HCT116 (cell line): ENCODE data around the gene ASAP2. TPM values are rescaled to one million over a fixed set of nuclear protein-coding genes. Genes with fewer than 3 reads are reported as not detected.
A peak's percentile ranks its signal among the peaks of the same experiment; 100 is the strongest.

Experiments
- ATAC-seq: fragments of 200-7000 bp; cut with Tn5 transposase; 2 replicates; pipeline ENCODE4 v1.9.1; 2020; ENCODE audit warnings: mild to moderate bottlenecking, moderate library complexity
- BruUV-seq: library from RNA; stranded (reverse); fragments of 400-500 nt; replicated peaks from 2 replicates; lab custom pipeline; 2021; lab: Mats Ljungman, UMichigan
- CTCF ChIA-PET: fragments of 300-600 bp; sonication (Branson Sonifier 250); formaldehyde crosslinking; loops from one replicate; lab custom pipeline; 2021; ENCODE audit warnings: antibody characterized with exemption; lab: Charles Lee
- POLR2A ChIA-PET: fragments of 300-600, 350-600 bp; sonication (Branson Sonifier 250); formaldehyde crosslinking; loops from one replicate; lab custom pipeline; 2021; ENCODE audit warnings: antibody characterized with exemption; lab: Charles Lee
- RAD21 ChIA-PET, 2 experiments: fragments of 300-600 bp; sonication (Branson Sonifier 250); formaldehyde crosslinking; loops; one replicate each; lab custom pipeline; 2023; ENCODE audit warnings: low total read pairs in 2 of 2; ENCODE audit not compliant: uncharacterized antibody in 2 of 2, unreplicated experiment in 2 of 2, low non-redundant PET in 1 of 2; lab: Charles Lee
- DNase-seq: peaks from one replicate; pipeline ENCODE4 v3.0.0-alpha.2; 2010; ENCODE audit warnings: low read depth, low spot score
- H2AFZ ChIP-seq: fragments of 200-600 bp; shearing (Covaris generic), sonication (generic); 2 replicates; pipeline ENCODE4 v1.6.1; 2017; ENCODE audit warnings: low read depth, mixed run types, mixed read lengths, antibody characterized with exemption, low read length; ENCODE audit not compliant: poor library complexity, severe bottlenecking
- H3K27ac ChIP-seq: 2 replicates; pipeline ENCODE4 v1.5.1; 2012; ENCODE audit warnings: low read depth, low read length
- H3K27me3 ChIP-seq: fragments of 200-600 bp; sonication (generic); 2 replicates; pipeline ENCODE4 v1.6.1; 2016; ENCODE audit warnings: mixed run types, low read length, mixed read lengths; ENCODE audit not compliant: insufficient read depth
- H3K36me3 ChIP-seq, 2 experiments: fragments of 200-500 bp in 1 of 2; fragments of 200-600 bp in 1 of 2; sonication (Bioruptor generic) in 1 of 2; sonication (generic) in 1 of 2; 2 replicates each; pipeline versions ENCODE4 v1.5.1 to v1.6.1; 2014 to 2016; ENCODE audit warnings: low read length in 2 of 2, inconsistent platforms in 1 of 2, mixed read lengths in 1 of 2, mixed run types in 1 of 2; ENCODE audit not compliant: insufficient read depth in 2 of 2, control insufficient read depth in 1 of 2
- H3K4me1 ChIP-seq, 2 experiments: fragments of 200-600 bp in 1 of 2; sonication (generic) in 1 of 2; 2 replicates each; pipeline versions ENCODE4 v1.5.1 to v1.6.1; 2012 to 2017; ENCODE audit warnings: low read length in 2 of 2, inconsistent platforms in 1 of 2, mild to moderate bottlenecking in 1 of 2, mixed read lengths in 1 of 2, mixed run types in 1 of 2, moderate library complexity in 1 of 2; ENCODE audit not compliant: insufficient read depth in 2 of 2, control insufficient read depth in 1 of 2
- H3K4me2 ChIP-seq: fragments of 200-600 bp; sonication (generic); 2 replicates; pipeline ENCODE4 v1.6.1; 2017; ENCODE audit warnings: mixed run types, low read length, mixed read lengths
- H3K4me3 ChIP-seq, 2 experiments: fragments of 200-600 bp in 1 of 2; sonication (generic) in 1 of 2; replicated peaks in 1 of 2; 2 replicates each; pipeline ENCODE4 v1.5.1; 2011 to 2016; ENCODE audit warnings: low read length in 2 of 2, control low read depth in 1 of 2, low read depth in 1 of 2, mild to moderate bottlenecking in 1 of 2, mixed read lengths in 1 of 2, mixed run types in 1 of 2
- H3K79me2 ChIP-seq: fragments of 200-600 bp; sonication (generic); 2 replicates; pipeline ENCODE4 v1.6.1; 2017; ENCODE audit warnings: mild to moderate bottlenecking, mixed run types, low read length, moderate library complexity, mixed read lengths; ENCODE audit not compliant: insufficient read depth
- H3K9ac ChIP-seq: fragments of 200-600 bp; sonication (generic); 2 replicates; pipeline ENCODE4 v1.6.1; 2016; ENCODE audit warnings: low read length, mixed read lengths
- H3K9me2 ChIP-seq: fragments of 200-600 bp; sonication (generic), shearing (Covaris generic); 2 replicates; pipeline ENCODE4 v1.6.1; 2017; ENCODE audit warnings: mixed run types, mild to moderate bottlenecking, moderate library complexity; ENCODE audit not compliant: insufficient read depth
- H3K9me3 ChIP-seq, 2 experiments: fragments of 200-500 bp in 1 of 2; fragments of 200-600 bp in 1 of 2; sonication (Bioruptor generic) in 1 of 2; sonication (generic) in 1 of 2; 2 replicates each; pipeline ENCODE4 v1.6.1; 2014 to 2017; ENCODE audit warnings: low read length in 2 of 2, mixed read lengths in 2 of 2, inconsistent platforms in 1 of 2, low read depth in 1 of 2, mild to moderate bottlenecking in 1 of 2, mixed run types in 1 of 2, moderate library complexity in 1 of 2; ENCODE audit not compliant: control insufficient read depth in 1 of 2, insufficient read depth in 1 of 2
- H4K20me1 ChIP-seq: fragments of 200-600 bp; sonication (generic), shearing (Covaris generic); 2 replicates; pipeline ENCODE4 v1.6.1; 2017; ENCODE audit warnings: mixed run types, mild to moderate bottlenecking, moderate library complexity; ENCODE audit not compliant: insufficient read depth
- CBX3 ChIP-seq: IDR thresholded peaks from 2 replicates; pipeline ENCODE4 v1.6.1; 2012; ENCODE audit warnings: low read depth
- CEBPB ChIP-seq: IDR thresholded peaks from 2 replicates; pipeline ENCODE4 v1.6.1; 2012; ENCODE audit warnings: low read depth
- ELF1 ChIP-seq: IDR thresholded peaks from 2 replicates; pipeline ENCODE4 v1.6.1; 2012; ENCODE audit warnings: low read depth, borderline replicate concordance
- FOSL1 ChIP-seq: IDR thresholded peaks from 2 replicates; pipeline ENCODE4 v1.6.1; 2012; ENCODE audit warnings: low read depth
- JUND ChIP-seq: IDR thresholded peaks from 2 replicates; pipeline ENCODE4 v1.6.1; 2012
- MAX ChIP-seq: IDR thresholded peaks from 2 replicates; pipeline ENCODE4 v1.6.1; 2012
- POLR2A ChIP-seq: IDR thresholded peaks from 2 replicates; pipeline ENCODE4 v1.7.0; 2011; ENCODE audit warnings: borderline replicate concordance; ENCODE audit not compliant: insufficient read depth, insufficient read length; ENCODE audit errors: extremely low read depth
- POLR2AphosphoS5 ChIP-seq: IDR thresholded peaks from 2 replicates; pipeline ENCODE4 v1.6.1; 2011; ENCODE audit warnings: mild to moderate bottlenecking, low read depth, low read length, moderate library complexity
- RAD21 ChIP-seq: IDR thresholded peaks from 2 replicates; pipeline ENCODE4 v1.6.1; 2012; ENCODE audit warnings: low read depth, mild to moderate bottlenecking
- SIN3A ChIP-seq: IDR thresholded peaks from 2 replicates; pipeline ENCODE4 v1.6.1; 2012; ENCODE audit warnings: low read depth
- SP1 ChIP-seq: IDR thresholded peaks from 2 replicates; pipeline ENCODE4 v1.6.1; 2012; ENCODE audit warnings: low read depth
- TCF7L2 ChIP-seq: IDR thresholded peaks from 2 replicates; pipeline ENCODE4 v1.7.0; 2011; ENCODE audit warnings: borderline replicate concordance, inconsistent platforms; ENCODE audit not compliant: insufficient read depth, insufficient read length; ENCODE audit errors: extremely low read depth
- YY1 ChIP-seq: IDR thresholded peaks from 2 replicates; pipeline ENCODE4 v1.6.1; 2011; ENCODE audit warnings: low read length, low read depth, moderate library complexity, mild to moderate bottlenecking; ENCODE audit not compliant: insufficient replicate concordance; ENCODE audit errors: extremely low read depth
- ZBTB33 ChIP-seq: IDR thresholded peaks from 2 replicates; pipeline ENCODE4 v1.6.1; 2011; ENCODE audit warnings: mild to moderate bottlenecking, low read length, moderate library complexity; ENCODE audit not compliant: insufficient replicate concordance; ENCODE audit errors: extremely low read depth
- ZFX ChIP-seq: fragments of 450-650 bp; IDR thresholded peaks from 2 replicates; pipeline ENCODE4 v1.6.1; 2017
- intact Hi-C: fragments of 100-400 bp; cut with micrococcal nuclease; formaldehyde crosslinking; loops from 2 replicates; pipeline ENCODE4 v1.10.0; 2022
- total RNA-seq: library from RNA; stranded (reverse); gene quantifications from one replicate; pipeline ENCODE4 v1.2.1, GENCODE V29; 2021; ENCODE audit not compliant: unreplicated experiment

The ASAP2 gene
- total RNA-seq, 1 experiment from 2014 or later: 16.5 TPM

- POLR2A ChIA-PET: no interaction called here
- Histone ChIP-seq H3K9me3 (no peaks in the 10 kb centered on the region), H3K79me2 (no peaks in the 10 kb centered on the region), H2AFZ (no peak overlapping the region), H3K9ac (peak overlapping the region; percentile 50), H3K36me3 (no peaks in the 10 kb centered on the region), H3K9me2 (no peaks in the 10 kb centered on the region), H3K27me3 (no peaks in the 10 kb centered on the region), H3K27ac (peak overlapping the region; percentile 73), H3K4me2 (peak overlapping the region; percentile 74), H3K4me1 (peaks cover 58 to 70% of the 10 kb centered on the region in 2 experiments), H4K20me1 (no peaks in the 10 kb centered on the region), H3K4me3 (peak overlapping the region in 1 of 2 experiments; percentile 28; a peak in 2 of 4 replicates)
- CTCF ChIA-PET: interaction anchor here (1.3 to 2.1 kb wide), 2 partner anchors 10 to 243 kb away, joined by 3 to 6 read pairs; no protein-coding TSS in a partner anchor
- peak; percentile 73 for ATAC-seq
- RAD21 ChIA-PET: no interaction called here
- peak; percentile 3 for TF ChIP-seq YY1
- no peak for TF ChIP-seq ELF1
- peak; percentile 54; the same call in 1 of the 2 replicates for TF ChIP-seq JUND
- no peak for TF ChIP-seq TCF7L2
- no peak for TF ChIP-seq POLR2A
- peak; percentile 55 for TF ChIP-seq SP1
- TF ChIP-seq RAD21: peak; percentile 16; the same call in 1 of the 2 replicates
- TF ChIP-seq POLR2AphosphoS5: peak; percentile 18; the same call in 1 of the 2 replicates
- peak; percentile 59 for TF ChIP-seq MAX
- no peak for TF ChIP-seq ZFX
- TF ChIP-seq FOSL1: peak; percentile 79
- TF ChIP-seq CEBPB: peak; percentile 88
- 0 out of 2 replicates have a peak, but pooled peaks have one; percentile 32 for TF ChIP-seq CBX3
- peak; percentile 3 for TF ChIP-seq ZBTB33
- no peak for TF ChIP-seq SIN3A
- peak; percentile 71 for DNase-seq
- intact Hi-C loops: no loop called here
- BruUV-seq: no TSS peak
Observed at GRCh38 chr2:9380702-9381628, 174.4 kb downstream of the ASAP2 start.
